Measurements from ENCODE around the gene ABCG5. TPM values are rescaled to one million over a fixed set of nuclear protein-coding genes. Genes with fewer than 3 reads are reported as not detected.

Gene ABCG5
- total RNA-seq, 2 donors from 2014 or later: not detected

GRCh38 chr2:43853141-43854081 lies 14.8 kb upstream of the ABCG5 start:
- no peak for ATAC-seq (replicated peaks in 1 of 2)
- no peak overlapping the region for H3K27ac Mint-ChIP-seq
- DNase-seq: no peak
- H3K36me3 Mint-ChIP-seq (ENCODE audit: insufficient read depth in 2 of 2): no peaks in the 10 kb centered on the region
- no peaks in the 10 kb centered on the region for H3K4me1 Mint-ChIP-seq (ENCODE audit: low read depth)
- no peak overlapping the region for H3K4me3 Mint-ChIP-seq
- peaks cover 57% of the 10 kb centered on the region for H3K27me3 Mint-ChIP-seq (ENCODE audit: low read depth)
- H3K9me3 Mint-ChIP-seq: no peaks in the 10 kb centered on the region

- no peaks in the 10 kb centered on the region for H3K9me3 Mint-ChIP-seq
- peaks cover 46% of the 10 kb centered on the region for H3K27me3 Mint-ChIP-seq (ENCODE audit: low read depth)
- H3K27ac Mint-ChIP-seq: no peak overlapping the region
- ATAC-seq (replicated peaks in 1 of 2) (no peak), DNase-seq (no peak)
- no peak overlapping the region for H3K4me3 Mint-ChIP-seq
- no peaks in the 10 kb centered on the region for H3K36me3 Mint-ChIP-seq (ENCODE audit: insufficient read depth in 2 of 2)
- H3K4me1 Mint-ChIP-seq (ENCODE audit: low read depth): no peaks in the 10 kb centered on the region
Measured at GRCh38 chr2:43852196-43852730, 13.6 kb upstream of the ABCG5 start.

GRCh38 chr2:43851011-43851980 lies 12.7 kb upstream of the ABCG5 start:
- Mint-ChIP-seq H3K4me1 (ENCODE audit: low read depth) (no peaks in the 10 kb centered on the region), H3K27me3 (ENCODE audit: low read depth) (peaks cover 36% of the 10 kb centered on the region), H3K4me3 (no peak overlapping the region), H3K27ac (no peak overlapping the region), H3K36me3 (ENCODE audit: insufficient read depth in 2 of 2) (no peaks in the 10 kb centered on the region), H3K9me3 (no peaks in the 10 kb centered on the region)
- no peak for DNase-seq
- ATAC-seq (replicated peaks in 1 of 2): no peak

GRCh38 chr2:43848214-43848613 lies 9.6 kb upstream of the ABCG5 start:
- no peak overlapping the region for H3K27ac Mint-ChIP-seq

GRCh38 chr2:43846140-43846793 lies 7.6 kb upstream of the ABCG5 start:
- no peak overlapping the region for H3K27ac Mint-ChIP-seq
- no peaks in the 10 kb centered on the region for H3K36me3 Mint-ChIP-seq (ENCODE audit: insufficient read depth in 2 of 2)
- H3K27me3 Mint-ChIP-seq (ENCODE audit: low read depth): peaks cover 4% of the 10 kb centered on the region
- no peak for ATAC-seq (replicated peaks in 1 of 2)
- H3K4me1 Mint-ChIP-seq (ENCODE audit: low read depth): no peaks in the 10 kb centered on the region
- H3K9me3 Mint-ChIP-seq: no peaks in the 10 kb centered on the region
- no peak overlapping the region for H3K4me3 Mint-ChIP-seq
- no peak for DNase-seq

More at GRCh38 chr2:43848214-43848613, 9.6 kb upstream of the ABCG5 start:
- DNase-seq (no peak), ATAC-seq (replicated peaks in 1 of 2) (no peak)
- no peak overlapping the region for H3K4me3 Mint-ChIP-seq
- no peaks in the 10 kb centered on the region for H3K9me3 Mint-ChIP-seq
- no peaks in the 10 kb centered on the region for H3K4me1 Mint-ChIP-seq (ENCODE audit: low read depth)
- H3K27me3 Mint-ChIP-seq (ENCODE audit: low read depth): peaks cover 8% of the 10 kb centered on the region
- H3K36me3 Mint-ChIP-seq (ENCODE audit: insufficient read depth in 2 of 2): no peaks in the 10 kb centered on the region

- DNase-seq: no peak
- Mint-ChIP-seq H3K27ac (no peak overlapping the region), H3K4me3 (no peak overlapping the region), H3K9me3 (no peaks in the 10 kb centered on the region), H3K27me3 (ENCODE audit: low read depth) (no peaks in the 10 kb centered on the region), H3K4me1 (ENCODE audit: low read depth) (no peaks in the 10 kb centered on the region), H3K36me3 (ENCODE audit: insufficient read depth in 2 of 2) (no peaks in the 10 kb centered on the region)
- no peak for ATAC-seq (replicated peaks in 1 of 2)
Measured at GRCh38 chr2:43845181-43845580, 6.5 kb upstream of the ABCG5 start.

- no peaks in the 10 kb centered on the region for H3K27me3 Mint-ChIP-seq (ENCODE audit: low read depth)
- H3K4me3 Mint-ChIP-seq: no peak overlapping the region
- H3K27ac Mint-ChIP-seq: no peak overlapping the region
- ATAC-seq (replicated peaks in 1 of 2) (no peak), DNase-seq (no peak)
- no peaks in the 10 kb centered on the region for H3K9me3 Mint-ChIP-seq
- no peaks in the 10 kb centered on the region for H3K4me1 Mint-ChIP-seq (ENCODE audit: low read depth)
- H3K36me3 Mint-ChIP-seq (ENCODE audit: insufficient read depth in 2 of 2): no peaks in the 10 kb centered on the region
Measured at GRCh38 chr2:43842866-43843226, 4.2 kb upstream of the ABCG5 start.

GRCh38 chr2:43841949-43842865 lies 3.6 kb upstream of the ABCG5 start:
- Mint-ChIP-seq H3K9me3 (no peaks in the 10 kb centered on the region), H3K4me1 (ENCODE audit: low read depth) (no peaks in the 10 kb centered on the region), H3K4me3 (no peak overlapping the region), H3K27ac (no peak overlapping the region), H3K27me3 (ENCODE audit: low read depth) (no peaks in the 10 kb centered on the region), H3K36me3 (ENCODE audit: insufficient read depth in 2 of 2) (no peaks in the 10 kb centered on the region)
- ATAC-seq (replicated peaks in 1 of 2) (no peak), DNase-seq (no peak)

- Mint-ChIP-seq H3K4me3 (no peak overlapping the region), H3K27ac (no peak overlapping the region), H3K27me3 (ENCODE audit: low read depth) (no peaks in the 10 kb centered on the region), H3K4me1 (ENCODE audit: low read depth) (no peaks in the 10 kb centered on the region), H3K36me3 (ENCODE audit: insufficient read depth in 2 of 2) (no peaks in the 10 kb centered on the region), H3K9me3 (no peaks in the 10 kb centered on the region)
- no peak for ATAC-seq (replicated peaks in 1 of 2)
- DNase-seq: no peak
Measured at GRCh38 chr2:43840965-43841364, 2.3 kb upstream of the ABCG5 start.

GRCh38 chr2:43839776-43840564 lies 1.3 kb upstream of the ABCG5 start:
- H3K4me3 Mint-ChIP-seq: no peak overlapping the region
- H3K27ac Mint-ChIP-seq: no peak overlapping the region
- no peaks in the 10 kb centered on the region for H3K4me1 Mint-ChIP-seq (ENCODE audit: low read depth)
- H3K9me3 Mint-ChIP-seq: no peaks in the 10 kb centered on the region
- H3K27me3 Mint-ChIP-seq (ENCODE audit: low read depth): no peaks in the 10 kb centered on the region
- no peak for ATAC-seq (replicated peaks in 1 of 2)
- no peak for DNase-seq
- no peaks in the 10 kb centered on the region for H3K36me3 Mint-ChIP-seq (ENCODE audit: insufficient read depth in 2 of 2)

- no peak for ATAC-seq (replicated peaks in 1 of 2)
- peaks cover 9% of the 10 kb centered on the region for H3K27me3 Mint-ChIP-seq (ENCODE audit: low read depth)
- no peaks in the 10 kb centered on the region for H3K9me3 Mint-ChIP-seq
- H3K27ac Mint-ChIP-seq: no peak overlapping the region
- DNase-seq: no peak
- H3K4me1 Mint-ChIP-seq (ENCODE audit: low read depth): no peaks in the 10 kb centered on the region
- no peak overlapping the region for H3K4me3 Mint-ChIP-seq
- no peaks in the 10 kb centered on the region for H3K36me3 Mint-ChIP-seq (ENCODE audit: insufficient read depth in 2 of 2)
Measured at GRCh38 chr2:43837831-43838559, 644 bp downstream of the ABCG5 start.
